GM23338 (cell line): ENCODE data around the gene ADGRD1. TPM values are rescaled to one million over a fixed set of nuclear protein-coding genes. Genes with fewer than 3 reads are reported as not detected.

Experiments
- NANOG ChIP-seq: IDR thresholded peaks from 2 replicates; pipeline ENCODE4 v1.6.1; 2016; ENCODE audit warnings: antibody characterized with exemption, borderline replicate concordance
- POLR2AphosphoS5 ChIP-seq: IDR thresholded peaks from 2 replicates; pipeline ENCODE4 v1.6.1; 2016; ENCODE audit warnings: antibody characterized with exemption, low read depth
- REST ChIP-seq: IDR thresholded peaks from one replicate; pipeline ENCODE4 v1.6.1; 2018; ENCODE audit warnings: antibody characterized with exemption; ENCODE audit not compliant: unreplicated experiment
- STAT1 ChIP-seq: IDR thresholded peaks from one replicate; pipeline ENCODE4 v1.6.1; 2016; ENCODE audit warnings: antibody characterized with exemption; ENCODE audit not compliant: unreplicated experiment
- ZNF331 ChIP-seq: fragments of 250-450 bp; sonication (Bioruptor Pico); IDR thresholded peaks from 2 replicates; pipeline ENCODE4 v1.5.0; 2020; ENCODE audit warnings: low read depth, mild to moderate bottlenecking, moderate library complexity
- ZNF462 ChIP-seq: fragments of 250-450 bp; sonication (Bioruptor Pico); IDR thresholded peaks from 2 replicates; pipeline ENCODE4 v1.5.0; 2020; ENCODE audit warnings: mild to moderate bottlenecking, moderate library complexity
- polyA plus RNA-seq: library from polyadenylated mRNA; unstranded; fragments of >200 nt; fragmentation: Nextera tagmentation; extraction: Ambion mirVana; gene quantifications from 2 replicates; pipeline ENCODE4 v1.2.1, GENCODE V29; 2016
- total RNA-seq: library from RNA; depleted of rRNA; stranded (reverse); fragments of >200 nt; shearing (Covaris generic); gene quantifications from 2 replicates; pipeline ENCODE4 v1.2.3, GENCODE V29; 2014

ADGRD1 gene
- total and polyA plus RNA-seq, 2 experiments from 2014 or later: 1.4 TPM; not detected in 1

- TF ChIP-seq ZNF462 (CRISPR knock-in tag): no peak
- TF ChIP-seq STAT1: no peak
- TF ChIP-seq NANOG: no peak
- no peak for TF ChIP-seq ZNF331 (CRISPR knock-in tag)
- TF ChIP-seq POLR2AphosphoS5: no peak
- no peak for TF ChIP-seq REST
Observed at GRCh38 chr12:131057211-131057721, 103.6 kb downstream of the ADGRD1 start (continued).
